H9 (cell line): ENCODE measurements around the gene ACMSD. TPM values are rescaled to one million over a fixed set of nuclear protein-coding genes. Genes with fewer than 3 reads are reported as not detected.

Experiments
- DNase-seq: peaks from one replicate; pipeline ENCODE4 v3.0.0-alpha.2; 2017
- H2AFZ ChIP-seq: one replicate; pipeline ENCODE4 v1.6.1; 2013; ENCODE audit warnings: mild to moderate bottlenecking, low read length, control low read depth, moderate library complexity
- H2AK5ac ChIP-seq: 2 replicates; pipeline ENCODE4 v1.6.1; 2013; ENCODE audit warnings: low read length, control low read depth, mixed read lengths; ENCODE audit not compliant: insufficient read length
- H2BK120ac ChIP-seq: one replicate; pipeline ENCODE4 v1.6.1; 2013; ENCODE audit warnings: low read depth, mild to moderate bottlenecking, low read length, control low read depth, inconsistent platforms; ENCODE audit not compliant: poor library complexity, severe bottlenecking
- H2BK12ac ChIP-seq: 2 replicates; pipeline ENCODE4 v1.6.1; 2013; ENCODE audit warnings: low read length, control low read depth, mixed read lengths, low read depth; ENCODE audit not compliant: insufficient read length
- H2BK15ac ChIP-seq: 2 replicates; pipeline ENCODE4 v1.6.1; 2013; ENCODE audit warnings: low read depth, low read length, control low read depth
- H2BK20ac ChIP-seq: one replicate; pipeline ENCODE4 v1.6.1; 2013; ENCODE audit warnings: low read depth, mild to moderate bottlenecking, low read length, control low read depth, inconsistent platforms; ENCODE audit not compliant: poor library complexity, severe bottlenecking
- H2BK5ac ChIP-seq: 2 replicates; pipeline ENCODE4 v1.6.1; 2013; ENCODE audit warnings: low read length, control low read depth, mixed read lengths; ENCODE audit not compliant: insufficient read length
- H3K14ac ChIP-seq: 2 replicates; pipeline ENCODE4 v1.6.1; 2013; ENCODE audit warnings: low read length, control low read depth; ENCODE audit not compliant: insufficient read depth
- H3K18ac ChIP-seq: 2 replicates; pipeline ENCODE4 v1.6.1; 2013; ENCODE audit warnings: low read depth, mild to moderate bottlenecking, mixed read lengths, low read length, control low read depth; ENCODE audit not compliant: insufficient read length
- H3K23ac ChIP-seq: 2 replicates; pipeline ENCODE4 v1.6.1; 2013; ENCODE audit warnings: low read length, control low read depth, mixed read lengths, low read depth; ENCODE audit not compliant: insufficient read length
- H3K23me2 ChIP-seq: 2 replicates; pipeline ENCODE4 v1.6.1; 2013; ENCODE audit warnings: low read depth, mild to moderate bottlenecking, mixed read lengths, low read length, control low read depth; ENCODE audit not compliant: insufficient read length, poor library complexity, severe bottlenecking
- H3K27ac ChIP-seq: 2 replicates; pipeline ENCODE4 v1.5.1; 2013; ENCODE audit warnings: low read length, control low read depth, mixed read lengths, low read depth; ENCODE audit not compliant: insufficient read length
- H3K27me3 ChIP-seq: 2 replicates; pipeline ENCODE4 v1.6.1; 2013; ENCODE audit warnings: low read length, control low read depth, inconsistent platforms; ENCODE audit not compliant: insufficient read depth
- H3K4ac ChIP-seq: 2 replicates; pipeline ENCODE4 v1.6.1; 2013; ENCODE audit warnings: low read depth, mild to moderate bottlenecking, control low read depth, inconsistent platforms, low read length, moderate library complexity
- H3K4me1 ChIP-seq: 2 replicates; pipeline ENCODE4 v1.6.1; 2013; ENCODE audit warnings: low read length, control low read depth, inconsistent platforms; ENCODE audit not compliant: insufficient read depth
- H3K4me2 ChIP-seq: 2 replicates; pipeline ENCODE4 v1.6.1; 2013; ENCODE audit warnings: low read length, control low read depth, mixed read lengths; ENCODE audit not compliant: insufficient read length, insufficient read depth
- H3K56ac ChIP-seq: 2 replicates; pipeline ENCODE4 v1.6.1; 2013; ENCODE audit warnings: low read depth, mild to moderate bottlenecking, mixed read lengths, low read length, control low read depth; ENCODE audit not compliant: insufficient read length
- H3K79me1 ChIP-seq: 2 replicates; pipeline ENCODE4 v1.6.1; 2013; ENCODE audit warnings: low read depth, mild to moderate bottlenecking, moderate library complexity, low read length, control low read depth, inconsistent platforms; ENCODE audit not compliant: insufficient read depth, poor library complexity, severe bottlenecking
- H3K79me2 ChIP-seq: 2 replicates; pipeline ENCODE4 v1.6.1; 2013; ENCODE audit warnings: low read length, control low read depth, inconsistent platforms; ENCODE audit not compliant: insufficient read depth
- H3K9ac ChIP-seq: 2 replicates; pipeline ENCODE4 v1.6.1; 2013; ENCODE audit warnings: low read length, control low read depth, mixed read lengths; ENCODE audit not compliant: insufficient read length; ENCODE audit errors: extremely low read depth
- H3K9me3 ChIP-seq: one replicate; pipeline ENCODE4 v1.6.1; 2013; ENCODE audit warnings: low read depth, low read length, inconsistent platforms; ENCODE audit not compliant: control insufficient read depth
- H3T11ph ChIP-seq: one replicate; pipeline ENCODE4 v1.6.1; 2013; ENCODE audit warnings: mild to moderate bottlenecking, low read length, control low read depth, inconsistent platforms
- H4K20me1 ChIP-seq: one replicate; pipeline ENCODE4 v1.6.1; 2013; ENCODE audit not compliant: control insufficient read depth, insufficient read length, insufficient read depth
- H4K5ac ChIP-seq: 2 replicates; pipeline ENCODE4 v1.6.1; 2013; ENCODE audit warnings: low read depth, mild to moderate bottlenecking, mixed read lengths, low read length, control low read depth; ENCODE audit not compliant: insufficient read length
- H4K8ac ChIP-seq: replicated peaks from 2 replicates; pipeline ENCODE4 v1.6.1; 2013; ENCODE audit warnings: low read length, control low read depth, mixed read lengths, low read depth; ENCODE audit not compliant: insufficient read length
- H4K91ac ChIP-seq: 2 replicates; pipeline ENCODE4 v1.6.1; 2013; ENCODE audit warnings: low read depth, mild to moderate bottlenecking, moderate library complexity, mixed read lengths, low read length, control low read depth; ENCODE audit not compliant: insufficient read length
- H3K27ac Mint-ChIP-seq, 3 experiments: 2 replicates in 2 of 3; 3 replicates in 1 of 3; pipeline ENCODE4 v1.8.0; 2020 to 2021; ENCODE audit warnings: mixed read lengths in 3 of 3, mild to moderate bottlenecking in 1 of 3, moderate library complexity in 1 of 3
- H3K27me3 Mint-ChIP-seq: 2 replicates; pipeline ENCODE4 v1.8.0; 2021; ENCODE audit warnings: low read depth, mild to moderate bottlenecking, moderate library complexity, mixed read lengths
- H3K36me3 Mint-ChIP-seq, 3 experiments: 2 replicates in 2 of 3; 3 replicates in 1 of 3; pipeline ENCODE4 v1.8.0; 2020 to 2021; ENCODE audit warnings: low read depth in 3 of 3, mixed read lengths in 3 of 3; ENCODE audit not compliant: insufficient read depth in 1 of 3
- H3K4me1 Mint-ChIP-seq, 2 experiments: 2 replicates each; pipeline ENCODE4 v1.8.0; 2020; ENCODE audit warnings: mixed read lengths in 2 of 2
- H3K4me3 Mint-ChIP-seq, 2 experiments: 2 replicates in 1 of 2; 3 replicates in 1 of 2; pipeline ENCODE4 v1.8.0; 2020 to 2021; ENCODE audit warnings: mild to moderate bottlenecking in 2 of 2, mixed read lengths in 2 of 2, moderate library complexity in 1 of 2
- H3K9me3 Mint-ChIP-seq, 2 experiments: 2 replicates in 1 of 2; 3 replicates in 1 of 2; pipeline ENCODE4 v1.8.0; 2020; ENCODE audit warnings: mild to moderate bottlenecking in 2 of 2, mixed read lengths in 2 of 2, moderate library complexity in 1 of 2
- CTCF ChIP-seq: fragments of 200-600 bp; sonication (generic); conservative IDR thresholded peaks from 3 replicates; pipeline ENCODE4 v1.8.0; 2021; ENCODE audit warnings: antibody characterized with exemption, mild to moderate bottlenecking
- WGBS: extraction: QIAGEN DNeasy Blood & Tissue Kit; methylation state at CpG from one replicate; pipeline ENCODE4 v1.1.7; 2013; ENCODE audit warnings: missing lambda C conversion rate, low lambda C conversion rate, mixed read lengths; ENCODE audit not compliant: insufficient read length; ENCODE audit errors: extremely low coverage; 5-methylcytosine and 5-hydroxymethylcytosine counted together
- total RNA-seq: library from RNA; stranded (reverse); gene quantifications from 2 replicates; pipeline ENCODE4 v1.2.1, GENCODE V29; 2021

The ACMSD gene
- total RNA-seq, 1 experiment from 2014 or later: not detected

DNA sequence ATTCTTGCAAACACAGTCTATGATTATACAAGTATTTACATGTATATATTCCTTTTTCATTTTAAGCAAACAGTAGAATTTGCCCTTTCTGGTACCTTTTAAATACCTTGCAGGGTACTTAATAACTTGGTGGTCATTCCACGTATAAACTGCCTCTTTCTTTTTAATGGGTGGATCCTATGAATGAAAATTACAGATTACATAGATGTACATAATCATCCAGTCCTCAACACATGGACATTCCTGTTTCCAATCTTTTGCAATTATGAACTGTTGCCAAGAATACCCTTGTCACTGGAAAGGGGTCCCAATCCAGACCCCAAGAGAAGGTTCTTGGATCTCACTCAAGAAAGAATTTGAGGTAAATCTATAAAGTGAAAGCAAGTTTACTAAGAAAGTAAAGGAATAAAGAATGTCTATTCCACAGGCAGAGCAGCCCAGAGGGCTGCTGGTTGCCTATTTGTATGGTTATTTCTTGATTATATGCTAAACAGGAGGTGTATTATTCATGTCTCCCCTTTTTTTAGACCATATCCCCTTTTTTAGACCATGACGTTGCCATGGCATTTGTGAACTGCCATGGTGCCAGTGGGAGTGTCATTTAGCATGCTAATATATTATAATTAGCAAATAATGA is 72.5 kb downstream of the ACMSD start:
- Histone ChIP-seq H3K79me1 (no peaks in the 10 kb centered on the region), H3K4me1 (no peaks in the 10 kb centered on the region), H3K27ac (no peak overlapping the region), H2BK5ac (no peak overlapping the region), H3K18ac (no peak overlapping the region), H2AFZ (no peak overlapping the region), H3K4me2 (no peak overlapping the region), H3K23me2 (no peaks in the 10 kb centered on the region), H3K27me3 (no peaks in the 10 kb centered on the region), H3T11ph (no peak overlapping the region), H2AK5ac (no peak overlapping the region), H3K9ac (no peak overlapping the region), H4K91ac (no peak overlapping the region), H3K9me3 (no peaks in the 10 kb centered on the region), H4K8ac (no peak overlapping the region), H4K20me1 (no peaks in the 10 kb centered on the region), H2BK20ac (no peak overlapping the region), H2BK15ac (no peak overlapping the region), H3K56ac (no peak overlapping the region), H3K4ac (no peak overlapping the region), H3K14ac (no peak overlapping the region), H2BK12ac (no peak overlapping the region), H2BK120ac (no peak overlapping the region), H4K5ac (no peak overlapping the region), H3K23ac (no peak overlapping the region), H3K79me2 (no peaks in the 10 kb centered on the region)
- Mint-ChIP-seq H3K36me3 (no peaks in the 10 kb centered on the region; a peak in 3 of 7 replicates), H3K27me3 (peaks cover 3% of the 10 kb centered on the region; the same call in 1 of the 2 replicates), H3K4me3 (no peak overlapping the region), H3K4me1 (no peaks in the 10 kb centered on the region), H3K27ac (no peak overlapping the region), H3K9me3 (peaks cover 10 to 18% of the 10 kb centered on the region in 2 experiments)
- no peak for TF ChIP-seq CTCF
- DNase-seq: no peak
- no CpG with 5 or more reads among the region's 2 CpGs for WGBS
